Measurements from ENCODE around the gene SEC22B.
A peak's percentile ranks its signal among the peaks of the same experiment; 100 is the strongest.
"Not testable (repeated sequence)": the region's sequence is repeated elsewhere in the genome, so short reads cannot be mapped to it uniquely, and the experiment has no call there.

Gene SEC22B

GRCh38 chr1:120149420-120150059 is 26.8 kb downstream of the SEC22B start:
- not testable (repeated sequence) for DNase-seq

- DNase-seq = not testable (repeated sequence)
These were observed 30.5 kb downstream of the SEC22B start for GRCh38 chr1:120145806-120146205.

- not testable (repeated sequence) for DNase-seq
These were observed 31.7 kb downstream of the SEC22B start for GRCh38 chr1:120144626-120145025.

- DNase-seq = not testable (repeated sequence)
These were observed 32.2 kb downstream of the SEC22B start for GRCh38 chr1:120144169-120144568.

- not testable (repeated sequence) for DNase-seq
These were observed 33.0 kb downstream of the SEC22B start for GRCh38 chr1:120143334-120143733.

GRCh38 chr1:120142512-120143263 is 33.6 kb downstream of the SEC22B start:
- DNase-seq = peak in 10 of 58 donors; percentile 0 to 23 (median 6)

GRCh38 chr1:120141865-120142264 is 34.5 kb downstream of the SEC22B start:
- DNase-seq = not testable (repeated sequence)

GRCh38 chr1:120140656-120141265 is 35.6 kb downstream of the SEC22B start:
- DNase-seq = not testable (repeated sequence)

- not testable (repeated sequence) for DNase-seq
These were observed 40.2 kb downstream of the SEC22B start for GRCh38 chr1:120136086-120136485.

GRCh38 chr1:120133928-120134325 is 42.4 kb downstream of the SEC22B start:
- not testable (repeated sequence) for DNase-seq

GRCh38 chr1:120133228-120133927 is 42.9 kb downstream of the SEC22B start:
- no peak for DNase-seq

- DNase-seq = not testable (repeated sequence)
These were observed 43.9 kb downstream of the SEC22B start for GRCh38 chr1:120132406-120132763.

- DNase-seq = peak in 22 of 58 donors; percentile 1 to 48 (median 12)
These were observed 44.5 kb downstream of the SEC22B start for GRCh38 chr1:120131611-120132405.

- not testable (repeated sequence) for DNase-seq
These were observed 48.4 kb downstream of the SEC22B start for GRCh38 chr1:120127921-120128320.

GRCh38 chr1:120126216-120126615 is 50.1 kb downstream of the SEC22B start:
- DNase-seq = not testable (repeated sequence)

- not testable (repeated sequence) for DNase-seq
These were observed 51.7 kb downstream of the SEC22B start for GRCh38 chr1:120124628-120125027.

- peak in 2 of 58 donors; percentile 3 to 5 for DNase-seq
These were observed 52.4 kb downstream of the SEC22B start for GRCh38 chr1:120123813-120124510.

GRCh38 chr1:120122262-120122893 is 53.9 kb downstream of the SEC22B start:
- not testable (repeated sequence) for DNase-seq

GRCh38 chr1:120121830-120122229 is 54.5 kb downstream of the SEC22B start:
- DNase-seq = not testable (repeated sequence)

All from anterior cingulate cortex (tissue), 58 donors.